Measurements from ENCODE around the gene SCAMP5.

SCAMP5 gene

DNA sequence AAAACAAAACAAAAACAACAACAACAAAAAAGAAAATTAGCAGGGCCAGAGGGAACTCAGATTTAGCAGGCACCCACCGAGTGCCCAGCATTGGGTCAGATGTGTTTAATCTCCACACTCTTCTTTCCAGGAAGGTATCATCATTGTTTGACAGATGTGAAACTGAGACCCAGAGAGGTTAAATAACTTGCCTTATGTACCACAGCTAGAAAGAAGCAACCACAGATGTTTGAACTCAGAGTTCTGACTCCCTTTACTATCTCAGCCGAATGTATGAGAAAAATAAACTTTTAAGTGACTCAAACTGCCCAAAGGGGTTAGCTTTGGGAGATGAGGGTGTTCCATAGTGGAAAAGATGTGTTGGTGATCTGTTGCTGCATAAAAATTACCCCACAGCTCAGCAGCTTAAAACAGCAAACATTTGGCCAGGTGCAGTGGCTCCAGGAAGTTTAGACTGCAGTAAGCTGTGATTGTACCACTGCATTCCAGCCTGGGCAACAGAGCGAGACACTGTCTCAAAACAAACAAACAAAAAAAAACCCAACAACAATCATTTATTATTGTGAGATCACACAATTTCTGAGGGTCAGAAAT, 34.3 kb upstream of the SCAMP5 start:
- TF ChIP-seq CTCF (conservative IDR thresholded peaks at IDR 0.05), result no peak
- peak overlapping the region; percentile 30 for H3K27ac ChIP-seq

DNA sequence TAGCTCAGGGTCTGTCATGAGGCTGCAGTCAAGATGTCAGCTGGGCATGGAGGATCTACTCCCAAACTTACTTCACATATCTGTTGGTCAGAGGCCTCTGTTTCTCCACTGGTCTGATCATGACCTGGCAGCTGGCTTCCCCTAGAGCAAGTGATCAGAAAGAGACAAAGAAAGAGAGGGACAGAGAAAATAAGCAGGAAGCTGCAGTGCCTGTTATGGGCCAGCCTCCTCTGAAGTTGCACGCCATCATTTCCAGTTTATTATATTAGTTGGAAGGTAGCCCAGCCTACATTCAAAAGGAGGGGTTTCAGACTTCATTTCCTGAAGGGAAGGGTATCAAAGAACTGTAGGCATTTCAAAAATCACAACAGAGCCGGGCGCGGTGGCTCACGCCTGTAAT, 33.7 kb upstream of the SCAMP5 start:
- H3K27ac ChIP-seq, result peak overlapping the region; percentile 30
- no peak for TF ChIP-seq CTCF (conservative IDR thresholded peaks at IDR 0.05)

GRCh38 chr15:74962219-74962618, 33.1 kb upstream of the SCAMP5 start:
- no peak for TF ChIP-seq CTCF (conservative IDR thresholded peaks at IDR 0.05)

DNA sequence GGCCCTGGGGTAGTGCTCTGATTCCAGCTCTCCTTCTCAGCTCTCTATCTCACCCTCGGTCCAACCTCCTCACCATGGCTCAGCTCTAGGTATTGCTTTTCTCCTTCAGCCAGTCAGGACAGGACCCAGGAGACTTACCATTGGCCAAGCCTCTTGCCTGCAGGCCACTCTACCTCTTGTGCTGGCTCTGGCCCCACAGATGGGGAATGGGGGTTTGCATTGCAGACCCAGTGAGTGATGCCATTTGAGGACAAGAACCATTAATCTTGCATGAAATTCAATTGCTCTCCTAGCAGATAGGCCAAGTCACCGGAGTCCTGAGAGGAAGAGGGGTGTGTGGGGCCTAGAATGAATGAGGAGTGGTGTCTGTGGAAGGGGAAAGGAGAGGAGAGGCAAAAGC, 32.7 kb upstream of the SCAMP5 start:
- no peak overlapping the region for H3K27ac ChIP-seq
- no peak for TF ChIP-seq CTCF (conservative IDR thresholded peaks at IDR 0.05)

More at GRCh38 chr15:74962219-74962618, 33.1 kb upstream of the SCAMP5 start:
- H3K27ac ChIP-seq, result no peak overlapping the region

- H3K27ac ChIP-seq, result no peak overlapping the region
- TF ChIP-seq CTCF (conservative IDR thresholded peaks at IDR 0.05), result no peak
These were observed 32.1 kb upstream of the SCAMP5 start for GRCh38 chr15:74963213-74963612.

DNA sequence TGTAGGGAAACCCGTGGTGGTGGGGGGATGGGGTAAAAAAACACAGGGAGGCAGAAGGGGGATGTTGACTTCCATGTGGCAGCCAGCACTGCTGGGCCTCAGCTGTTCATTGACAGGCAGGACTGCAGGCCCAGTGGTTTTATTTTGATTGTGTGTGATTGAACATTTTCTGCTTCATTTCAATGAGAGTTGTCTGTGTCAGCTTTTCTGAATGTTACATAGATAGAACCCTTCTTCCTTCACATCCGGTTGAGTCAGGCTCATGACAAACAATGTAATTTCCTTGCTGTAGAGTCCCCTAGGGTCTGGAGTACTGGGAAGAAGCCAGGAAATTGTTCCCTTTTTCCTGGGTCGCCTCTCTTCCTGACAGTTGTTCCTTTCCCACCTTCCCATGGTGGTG, 30.6 kb upstream of the SCAMP5 start:
- no peak overlapping the region for H3K27ac ChIP-seq
- TF ChIP-seq CTCF (conservative IDR thresholded peaks at IDR 0.05), result no peak

DNA sequence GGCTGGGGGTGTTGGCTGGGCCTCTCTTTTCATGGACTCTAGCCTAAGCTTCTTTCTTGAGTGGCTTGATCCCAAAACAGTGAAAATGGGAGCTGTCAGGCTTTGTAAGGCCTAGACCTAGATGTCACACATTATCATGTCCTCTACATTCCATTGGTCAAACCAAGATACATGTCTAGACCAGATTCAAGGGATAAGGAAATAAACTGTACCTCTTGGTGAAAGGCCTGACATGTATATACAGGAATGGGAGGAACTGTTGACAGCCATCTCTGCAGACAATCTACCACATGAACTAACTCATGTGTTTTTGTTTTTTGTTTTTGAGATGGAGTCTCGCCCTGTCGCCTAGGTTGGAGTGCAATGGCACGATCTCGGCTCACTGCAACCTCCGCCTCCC, 27.7 kb upstream of the SCAMP5 start:
- no peak overlapping the region for H3K27ac ChIP-seq
- TF ChIP-seq CTCF (conservative IDR thresholded peaks at IDR 0.05), result no peak
